Endothelial cell of umbilical vein (primary cell): ENCODE measurements around the gene LYRM1.

ENCODE experiments used
- POLR2A ChIP-seq: IDR thresholded peaks from 2 replicates; pipeline ENCODE4 v1.6.1; 2012; ENCODE audit warnings: low read depth, mild to moderate bottlenecking, control low read depth, low read length
- POLR2AphosphoS5 ChIP-seq: IDR thresholded peaks from 2 replicates; pipeline ENCODE4 v1.6.1; 2012; ENCODE audit warnings: low read depth, mild to moderate bottlenecking, control low read depth, low read length, moderate library complexity; ENCODE audit not compliant: insufficient read depth
- TF ChIP-seq, protein P1 (sequence below), 2 donors: IDR thresholded peaks; 1 replicate in 1 of 2; 2 replicates in 1 of 2; pipeline ENCODE4 v1.5.1; 2011; ENCODE audit warnings: low read length in 2 of 2, mild to moderate bottlenecking in 2 of 2, moderate library complexity in 2 of 2, control low read depth in 1 of 2, inconsistent platforms in 1 of 2, low read depth in 1 of 2; ENCODE audit not compliant: insufficient read depth in 1 of 2; ENCODE audit errors: extremely low read depth in 1 of 2

DNA sequence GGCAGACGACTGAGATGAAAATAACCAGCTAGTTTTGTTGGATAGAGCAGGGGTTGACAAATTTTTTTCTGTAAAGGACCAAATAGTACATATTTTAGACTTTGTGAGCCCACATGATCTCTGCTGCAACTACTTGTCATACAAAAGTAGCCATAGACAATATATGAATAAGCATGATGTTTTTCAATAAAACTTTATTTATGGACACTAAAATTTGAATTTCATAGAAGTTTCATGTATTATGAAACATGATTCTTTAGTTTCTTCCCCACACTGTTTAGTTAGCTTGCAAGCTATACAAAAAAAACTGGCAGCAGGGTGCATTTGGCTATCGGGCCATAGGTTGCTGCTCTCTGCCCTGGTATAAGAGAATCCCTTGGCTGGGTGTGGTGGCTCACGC lies 56.6 kb downstream of the LYRM1 start:
- TF ChIP-seq, protein P1, sequence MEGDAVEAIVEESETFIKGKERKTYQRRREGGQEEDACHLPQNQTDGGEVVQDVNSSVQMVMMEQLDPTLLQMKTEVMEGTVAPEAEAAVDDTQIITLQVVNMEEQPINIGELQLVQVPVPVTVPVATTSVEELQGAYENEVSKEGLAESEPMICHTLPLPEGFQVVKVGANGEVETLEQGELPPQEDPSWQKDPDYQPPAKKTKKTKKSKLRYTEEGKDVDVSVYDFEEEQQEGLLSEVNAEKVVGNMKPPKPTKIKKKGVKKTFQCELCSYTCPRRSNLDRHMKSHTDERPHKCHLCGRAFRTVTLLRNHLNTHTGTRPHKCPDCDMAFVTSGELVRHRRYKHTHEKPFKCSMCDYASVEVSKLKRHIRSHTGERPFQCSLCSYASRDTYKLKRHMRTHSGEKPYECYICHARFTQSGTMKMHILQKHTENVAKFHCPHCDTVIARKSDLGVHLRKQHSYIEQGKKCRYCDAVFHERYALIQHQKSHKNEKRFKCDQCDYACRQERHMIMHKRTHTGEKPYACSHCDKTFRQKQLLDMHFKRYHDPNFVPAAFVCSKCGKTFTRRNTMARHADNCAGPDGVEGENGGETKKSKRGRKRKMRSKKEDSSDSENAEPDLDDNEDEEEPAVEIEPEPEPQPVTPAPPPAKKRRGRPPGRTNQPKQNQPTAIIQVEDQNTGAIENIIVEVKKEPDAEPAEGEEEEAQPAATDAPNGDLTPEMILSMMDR (IDR thresholded peaks at IDR 0.05; ENCODE audit: extremely low read depth in 1 of 2, insufficient read depth in 1 of 2, low read depth in 1 of 2, low read length in 2 of 2) = no peak
- TF ChIP-seq POLR2A = no peak
- no peak for TF ChIP-seq POLR2AphosphoS5
